GM12878 (cell line): ENCODE measurements around the gene EEIG2. TPM values are rescaled to one million over a fixed set of nuclear protein-coding genes. Genes with fewer than 3 reads are reported as not detected.

Experiments used
- CHD2 ChIP-seq: IDR thresholded peaks from 2 replicates; pipeline ENCODE4 v1.6.1; 2011; ENCODE audit warnings: low read depth, low read length, improper control_type of control experiment, borderline replicate concordance
- IKZF2 ChIP-seq, 2 experiments: fragments of 450-650 bp; IDR thresholded peaks; 2 replicates each; pipeline ENCODE4 v1.6.1; 2017; ENCODE audit warnings: mild to moderate bottlenecking in 2 of 2, moderate library complexity in 2 of 2
- JUNB ChIP-seq: IDR thresholded peaks from 2 replicates; pipeline ENCODE4 v1.6.1; 2016; ENCODE audit warnings: antibody characterized with exemption, mild to moderate bottlenecking
- PAX5 ChIP-seq: IDR thresholded peaks from 2 replicates; pipeline ENCODE4 v1.6.1; 2011; ENCODE audit warnings: low read depth, low read length, borderline replicate concordance
- POU2F2 ChIP-seq: IDR thresholded peaks from 3 replicates; pipeline ENCODE4 v1.6.1; 2011; ENCODE audit warnings: low read depth, mild to moderate bottlenecking, low read length, borderline replicate concordance
- RAD21 ChIP-seq: IDR thresholded peaks from 2 replicates; pipeline ENCODE4 v1.6.1; 2011; ENCODE audit warnings: mild to moderate bottlenecking, low read depth, low read length, moderate library complexity; ENCODE audit not compliant: insufficient read depth
- RUNX3 ChIP-seq: IDR thresholded peaks from 2 replicates; pipeline ENCODE4 v1.6.1; 2012; ENCODE audit warnings: low read length, inconsistent platforms
- SMAD1 ChIP-seq: fragments of 450-650 bp; IDR thresholded peaks from 2 replicates; pipeline ENCODE4 v1.6.1; 2018; ENCODE audit warnings: mild to moderate bottlenecking, low read depth; ENCODE audit not compliant: partially characterized antibody
- SMARCA5 ChIP-seq: fragments of 450-650 bp; IDR thresholded peaks from 2 replicates; pipeline ENCODE4 v1.6.1; 2017; ENCODE audit warnings: mild to moderate bottlenecking
- SREBF1 ChIP-seq: IDR thresholded peaks from 2 replicates; pipeline ENCODE4 v1.6.1; 2012; ENCODE audit warnings: mild to moderate bottlenecking, low read length
- SREBF2 ChIP-seq: IDR thresholded peaks from 2 replicates; pipeline ENCODE4 v1.6.1; 2012; ENCODE audit warnings: mild to moderate bottlenecking, low read length
- polyA plus RNA-seq, 11 experiments: library from polyadenylated mRNA; depleted of rRNA in 4 of 11; unstranded in 6 of 11; stranded (reverse) in 5 of 11; fragments of >200 nt; fragmentation: Nextera tagmentation in 4 of 11; fragmentation: Illumina TruSeq in 1 of 11; extraction: Ambion mirVana in 4 of 11; extraction: Trizol in 1 of 11; gene quantifications; 1 replicate in 1 of 11; 2 replicates in 10 of 11; pipeline versions ENCODE4 v1.2.1 to v1.2.3, GENCODE V29; 2011 to 2016; ENCODE audit warnings: inconsistent platforms in 2 of 11, missing spikeins in 2 of 11, low read depth in 1 of 11
- total RNA-seq, 4 experiments: library from RNA; depleted of rRNA in 3 of 4; stranded (reverse); fragments of >200 nt in 3 of 4; fragmentation: Illumina TruSeq in 1 of 4; extraction: Trizol in 1 of 4; gene quantifications; 2 replicates each; pipeline versions ENCODE4 v1.2.1 to v1.2.3, GENCODE V29; 2013 to 2021
- TF ChIP-seq, protein P1 (sequence below): fragments of 450-650 bp; formaldehyde crosslinking; IDR thresholded peaks from 2 replicates; pipeline ENCODE4 v1.5.0; 2022; ENCODE audit warnings: mild to moderate bottlenecking, missing genetic modification characterization
- TF ChIP-seq, protein P2 (sequence below), 3 experiments: IDR thresholded peaks in 2 of 3; conservative IDR thresholded peaks in 1 of 3; 2 replicates each; pipeline ENCODE4 v1.5.1; 2011; ENCODE audit warnings: low read depth in 3 of 3, low read length in 3 of 3, mild to moderate bottlenecking in 3 of 3, control low read depth in 2 of 3, moderate library complexity in 2 of 3, inconsistent platforms in 1 of 3, mixed read lengths in 1 of 3; ENCODE audit not compliant: control insufficient read depth in 2 of 3, insufficient read depth in 1 of 3; ENCODE audit errors: extremely low read depth in 1 of 3
- TF ChIP-seq, protein P3 (sequence below): fragments of 450-650 bp; conservative IDR thresholded peaks from 2 replicates; pipeline ENCODE4 v1.6.1; 2017; ENCODE audit warnings: mild to moderate bottlenecking, moderate library complexity

EEIG2 gene
- total and polyA plus RNA-seq, 10 of the 15 experiments (the other 5 are each of a cell fraction or from before 2014, with no cell fraction given) = 1.4 to 17.2 (median 9.8) TPM

DNA sequence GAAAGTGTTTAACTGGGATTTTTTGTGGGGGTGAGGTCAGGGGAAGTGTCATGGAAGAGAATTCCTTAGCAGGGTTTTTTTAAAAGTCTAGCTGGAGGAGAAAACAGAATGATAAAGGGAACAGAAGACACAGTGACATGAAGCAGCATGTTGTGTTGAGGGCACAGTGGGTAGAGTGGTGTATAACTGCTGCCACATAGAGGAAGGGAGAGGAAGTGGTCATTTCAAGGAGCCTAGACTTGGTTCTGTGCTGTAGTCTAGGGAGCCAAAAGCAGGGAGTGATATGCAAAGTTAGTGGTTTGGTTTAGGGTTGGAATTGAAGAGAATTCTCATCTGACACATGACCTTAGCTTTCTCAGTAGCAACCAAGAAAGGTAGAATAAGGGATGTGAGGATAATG lies 10.2 kb downstream of the EEIG2 start (continued):
- TF ChIP-seq, protein P1, sequence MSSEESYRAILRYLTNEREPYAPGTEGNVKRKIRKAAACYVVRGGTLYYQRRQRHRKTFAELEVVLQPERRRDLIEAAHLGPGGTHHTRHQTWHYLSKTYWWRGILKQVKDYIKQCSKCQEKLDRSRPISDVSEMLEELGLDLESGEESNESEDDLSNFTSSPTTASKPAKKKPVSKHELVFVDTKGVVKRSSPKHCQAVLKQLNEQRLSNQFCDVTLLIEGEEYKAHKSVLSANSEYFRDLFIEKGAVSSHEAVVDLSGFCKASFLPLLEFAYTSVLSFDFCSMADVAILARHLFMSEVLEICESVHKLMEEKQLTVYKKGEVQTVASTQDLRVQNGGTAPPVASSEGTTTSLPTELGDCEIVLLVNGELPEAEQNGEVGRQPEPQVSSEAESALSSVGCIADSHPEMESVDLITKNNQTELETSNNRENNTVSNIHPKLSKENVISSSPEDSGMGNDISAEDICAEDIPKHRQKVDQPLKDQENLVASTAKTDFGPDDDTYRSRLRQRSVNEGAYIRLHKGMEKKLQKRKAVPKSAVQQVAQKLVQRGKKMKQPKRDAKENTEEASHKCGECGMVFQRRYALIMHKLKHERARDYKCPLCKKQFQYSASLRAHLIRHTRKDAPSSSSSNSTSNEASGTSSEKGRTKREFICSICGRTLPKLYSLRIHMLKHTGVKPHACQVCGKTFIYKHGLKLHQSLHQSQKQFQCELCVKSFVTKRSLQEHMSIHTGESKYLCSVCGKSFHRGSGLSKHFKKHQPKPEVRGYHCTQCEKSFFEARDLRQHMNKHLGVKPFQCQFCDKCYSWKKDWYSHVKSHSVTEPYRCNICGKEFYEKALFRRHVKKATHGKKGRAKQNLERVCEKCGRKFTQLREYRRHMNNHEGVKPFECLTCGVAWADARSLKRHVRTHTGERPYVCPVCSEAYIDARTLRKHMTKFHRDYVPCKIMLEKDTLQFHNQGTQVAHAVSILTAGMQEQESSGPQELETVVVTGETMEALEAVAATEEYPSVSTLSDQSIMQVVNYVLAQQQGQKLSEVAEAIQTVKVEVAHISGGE = no peak
- TF ChIP-seq RAD21 = peak; percentile 63
- no peak for TF ChIP-seq SMAD1
- TF ChIP-seq CHD2 = no peak
- TF ChIP-seq RUNX3 = peak; percentile 51
- no peak for TF ChIP-seq SREBF1
- peak; percentile 34; the same call in 1 of the 3 replicates for TF ChIP-seq POU2F2
- TF ChIP-seq, protein P2, sequence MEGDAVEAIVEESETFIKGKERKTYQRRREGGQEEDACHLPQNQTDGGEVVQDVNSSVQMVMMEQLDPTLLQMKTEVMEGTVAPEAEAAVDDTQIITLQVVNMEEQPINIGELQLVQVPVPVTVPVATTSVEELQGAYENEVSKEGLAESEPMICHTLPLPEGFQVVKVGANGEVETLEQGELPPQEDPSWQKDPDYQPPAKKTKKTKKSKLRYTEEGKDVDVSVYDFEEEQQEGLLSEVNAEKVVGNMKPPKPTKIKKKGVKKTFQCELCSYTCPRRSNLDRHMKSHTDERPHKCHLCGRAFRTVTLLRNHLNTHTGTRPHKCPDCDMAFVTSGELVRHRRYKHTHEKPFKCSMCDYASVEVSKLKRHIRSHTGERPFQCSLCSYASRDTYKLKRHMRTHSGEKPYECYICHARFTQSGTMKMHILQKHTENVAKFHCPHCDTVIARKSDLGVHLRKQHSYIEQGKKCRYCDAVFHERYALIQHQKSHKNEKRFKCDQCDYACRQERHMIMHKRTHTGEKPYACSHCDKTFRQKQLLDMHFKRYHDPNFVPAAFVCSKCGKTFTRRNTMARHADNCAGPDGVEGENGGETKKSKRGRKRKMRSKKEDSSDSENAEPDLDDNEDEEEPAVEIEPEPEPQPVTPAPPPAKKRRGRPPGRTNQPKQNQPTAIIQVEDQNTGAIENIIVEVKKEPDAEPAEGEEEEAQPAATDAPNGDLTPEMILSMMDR (IDR thresholded peaks at IDR 0.05 in 2 of 3, conservative IDR thresholded peaks at IDR 0.05 in 1 of 3; ENCODE audit: control insufficient read depth in 2 of 3, extremely low read depth in 1 of 3, insufficient read depth in 1 of 3, low read depth in 3 of 3, low read length in 3 of 3) = peak; percentile 68 to 73 (median 68)
- TF ChIP-seq IKZF2 (IDR thresholded peaks at IDR 0.05) = 0 out of 4 replicates have a peak, but pooled peaks of 1 of the 2 experiments have one; percentile 16
- TF ChIP-seq PAX5 = no peak
- TF ChIP-seq, protein P3, sequence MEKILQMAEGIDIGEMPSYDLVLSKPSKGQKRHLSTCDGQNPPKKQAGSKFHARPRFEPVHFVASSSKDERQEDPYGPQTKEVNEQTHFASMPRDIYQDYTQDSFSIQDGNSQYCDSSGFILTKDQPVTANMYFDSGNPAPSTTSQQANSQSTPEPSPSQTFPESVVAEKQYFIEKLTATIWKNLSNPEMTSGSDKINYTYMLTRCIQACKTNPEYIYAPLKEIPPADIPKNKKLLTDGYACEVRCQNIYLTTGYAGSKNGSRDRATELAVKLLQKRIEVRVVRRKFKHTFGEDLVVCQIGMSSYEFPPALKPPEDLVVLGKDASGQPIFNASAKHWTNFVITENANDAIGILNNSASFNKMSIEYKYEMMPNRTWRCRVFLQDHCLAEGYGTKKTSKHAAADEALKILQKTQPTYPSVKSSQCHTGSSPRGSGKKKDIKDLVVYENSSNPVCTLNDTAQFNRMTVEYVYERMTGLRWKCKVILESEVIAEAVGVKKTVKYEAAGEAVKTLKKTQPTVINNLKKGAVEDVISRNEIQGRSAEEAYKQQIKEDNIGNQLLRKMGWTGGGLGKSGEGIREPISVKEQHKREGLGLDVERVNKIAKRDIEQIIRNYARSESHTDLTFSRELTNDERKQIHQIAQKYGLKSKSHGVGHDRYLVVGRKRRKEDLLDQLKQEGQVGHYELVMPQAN = no peak
- TF ChIP-seq JUNB = no peak
- TF ChIP-seq SMARCA5 = no peak
- no peak for TF ChIP-seq SREBF2
- TF ChIP-seq, all 136 proteins: peak for 7
